ENCODE measurements around the gene CNIH3.

CNIH3 gene

GRCh38 chr1:224713228-224713627 lies 97.1 kb downstream of the CNIH3 start:
- no peak for DNase-seq (ENCODE audit: low read depth)
- H3K4me3 ChIP-seq (ENCODE audit: low read length): no peak overlapping the region
- no peak for TF ChIP-seq CTCF (IDR thresholded peaks at IDR 0.05; ENCODE audit: insufficient read depth, low read depth, low read length, missing control alignments)

- DNase-seq (ENCODE audit: low read depth): no peak
- TF ChIP-seq CTCF (IDR thresholded peaks at IDR 0.05; ENCODE audit: insufficient read depth, low read depth, low read length, missing control alignments): no peak
- H3K4me3 ChIP-seq (ENCODE audit: low read length): no peak overlapping the region
Observed at GRCh38 chr1:224714553-224714952, 98.4 kb downstream of the CNIH3 start.

- TF ChIP-seq CTCF (IDR thresholded peaks at IDR 0.05; ENCODE audit: insufficient read depth, low read depth, low read length, missing control alignments): no peak
- no peak for DNase-seq (ENCODE audit: low read depth)
- H3K4me3 ChIP-seq (ENCODE audit: low read length): no peak overlapping the region
Observed at GRCh38 chr1:224718470-224719053, 102.4 kb downstream of the CNIH3 start.

GRCh38 chr1:224719716-224720115 lies 103.6 kb downstream of the CNIH3 start:
- H3K4me3 ChIP-seq (ENCODE audit: low read length): no peak overlapping the region
- DNase-seq (ENCODE audit: low read depth): no peak
- no peak for TF ChIP-seq CTCF (IDR thresholded peaks at IDR 0.05; ENCODE audit: insufficient read depth, low read depth, low read length, missing control alignments)

- no peak for DNase-seq (ENCODE audit: low read depth)
- TF ChIP-seq CTCF (IDR thresholded peaks at IDR 0.05; ENCODE audit: insufficient read depth, low read depth, low read length, missing control alignments): no peak
Observed at GRCh38 chr1:224720216-224720615, 104.1 kb downstream of the CNIH3 start.

GRCh38 chr1:224721000-224721399 lies 104.9 kb downstream of the CNIH3 start:
- DNase-seq (ENCODE audit: low read depth): no peak
- TF ChIP-seq CTCF (IDR thresholded peaks at IDR 0.05; ENCODE audit: insufficient read depth, low read depth, low read length, missing control alignments): no peak
- no peak overlapping the region for H3K4me3 ChIP-seq (ENCODE audit: low read length)

More at GRCh38 chr1:224720216-224720615, 104.1 kb downstream of the CNIH3 start:
- H3K4me3 ChIP-seq (ENCODE audit: low read length): no peak overlapping the region

- DNase-seq (ENCODE audit: low read depth): no peak
- H3K4me3 ChIP-seq (ENCODE audit: low read length): no peak overlapping the region
- no peak for TF ChIP-seq CTCF (IDR thresholded peaks at IDR 0.05; ENCODE audit: insufficient read depth, low read depth, low read length, missing control alignments)
Observed at GRCh38 chr1:224722838-224723237, 106.7 kb downstream of the CNIH3 start.

Data from epithelial cell of esophagus (primary cell).